ENCODE data around the gene TRAF2.

- no peak for TF ChIP-seq REST (IDR thresholded peaks at IDR 0.05)
- TF ChIP-seq JUN (IDR thresholded peaks at IDR 0.05), result no peak; a peak in 1 of 5 replicates
- TF ChIP-seq CTCF (IDR thresholded peaks at IDR 0.05), result no peak
- no peak for TF ChIP-seq MAX (IDR thresholded peaks at IDR 0.05)
- TF ChIP-seq CEBPB (IDR thresholded peaks at IDR 0.05), result no peak
Observed at GRCh38 chr9:136851941-136852663, 34.2 kb upstream of the TRAF2 start, which contains the start of gene MAMDC4.
